Measurements from ENCODE around the gene PRCC. TPM values are rescaled to one million over a fixed set of nuclear protein-coding genes. Genes with fewer than 3 reads are reported as not detected.

The PRCC gene
- total and polyA plus RNA-seq, 9 donors, result 24.7 to 72.5 (median 50.9) TPM

DNA sequence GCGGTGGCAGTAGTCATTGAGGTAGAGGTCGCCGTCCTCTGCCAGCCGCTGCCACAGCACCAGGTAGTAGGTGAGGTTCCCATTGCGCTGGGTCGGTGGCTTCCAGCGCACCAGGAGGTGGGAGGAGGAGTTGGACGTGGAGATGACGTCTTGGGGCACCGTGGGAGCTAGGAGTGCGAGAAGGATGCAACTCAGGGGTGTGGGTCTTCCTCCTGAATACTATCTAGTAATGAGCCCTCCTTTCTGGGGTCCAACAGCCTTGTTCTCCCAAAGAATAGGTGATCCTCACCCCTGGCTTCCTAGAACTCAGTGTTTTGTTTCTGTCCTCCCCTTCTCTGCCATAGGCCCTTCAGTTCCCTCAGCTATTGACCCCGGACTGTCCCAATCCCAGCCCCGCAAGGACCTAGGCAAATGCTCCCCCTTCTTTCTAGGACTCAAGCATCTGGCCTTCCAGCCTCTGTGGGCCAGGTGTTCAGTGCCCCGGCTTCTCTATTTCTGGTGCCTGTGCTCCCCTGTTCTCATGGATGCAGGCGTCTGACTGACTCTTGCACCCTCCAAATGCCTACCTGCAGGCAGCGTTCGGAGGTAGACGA is 78.7 kb downstream of the PRCC start:
- H3K27ac ChIP-seq, result no peak overlapping the region
- WGBS, 3 donors, result 66 to 75% (median 74%) methylated on average over 18 of the region's 18 CpGs
- intact Hi-C loops (cut with DNase I), result no loop called here
- H3K4me3 ChIP-seq, result no peak overlapping the region
- DNase-seq, result no peak
- H3K27me3 ChIP-seq, result no peaks in the 10 kb centered on the region
- H3K9me3 ChIP-seq, result no peaks in the 10 kb centered on the region
- no peaks in the 10 kb centered on the region for H3K36me3 ChIP-seq
- no peaks in the 10 kb centered on the region for H3K4me1 ChIP-seq (ENCODE audit: insufficient read depth)
- TF ChIP-seq EP300 (IDR thresholded peaks at IDR 0.05), result no peak
- no peak for TF ChIP-seq CTCF (IDR thresholded peaks at IDR 0.05)

DNA sequence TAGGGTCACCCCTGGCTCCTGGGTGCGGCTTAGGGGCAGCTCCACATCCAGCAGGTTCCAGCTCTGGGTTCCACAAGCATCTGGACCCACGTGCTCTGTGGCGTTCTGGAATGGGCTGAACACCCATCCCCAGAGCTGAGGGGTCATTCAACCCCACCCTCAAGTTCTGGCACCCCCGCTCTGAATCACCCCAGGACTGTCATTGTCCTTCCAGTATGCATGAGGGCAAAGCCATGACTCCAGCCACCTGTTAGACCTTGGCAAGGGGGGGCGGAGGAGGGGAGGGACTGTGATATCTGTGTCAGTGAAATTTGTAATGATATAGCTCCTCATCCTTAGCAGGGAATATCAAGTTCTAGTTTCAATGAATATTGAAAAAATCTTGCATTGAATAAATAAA is 79.3 kb downstream of the PRCC start:
- Histone ChIP-seq H3K4me1 (ENCODE audit: insufficient read depth) (no peaks in the 10 kb centered on the region), H3K27me3 (no peaks in the 10 kb centered on the region), H3K9me3 (no peaks in the 10 kb centered on the region), H3K27ac (no peak overlapping the region), H3K36me3 (no peaks in the 10 kb centered on the region), H3K4me3 (no peak overlapping the region)
- no peak for DNase-seq
- intact Hi-C loops (cut with DNase I), result no loop called here
- TF ChIP-seq EP300 (IDR thresholded peaks at IDR 0.05) (no peak), CTCF (IDR thresholded peaks at IDR 0.05) (no peak), POLR2A (IDR thresholded peaks at IDR 0.05) (no peak)
- 67 to 95% (median 91%) methylated on average over 5 of the region's 5 CpGs for WGBS, 3 donors

- H3K27me3 ChIP-seq, result no peaks in the 10 kb centered on the region
- H3K36me3 ChIP-seq, result no peaks in the 10 kb centered on the region
- DNase-seq, result no peak
- no peak overlapping the region for H3K4me3 ChIP-seq
- TF ChIP-seq POLR2A (IDR thresholded peaks at IDR 0.05), result no peak
- TF ChIP-seq CTCF (IDR thresholded peaks at IDR 0.05), result no peak
- no peak for TF ChIP-seq EP300 (IDR thresholded peaks at IDR 0.05)
- peaks cover 5% of the 10 kb centered on the region for H3K4me1 ChIP-seq (ENCODE audit: insufficient read depth)
- no peaks in the 10 kb centered on the region for H3K9me3 ChIP-seq
- 79 to 82% (median 80%) methylated on average over 7 of the region's 7 CpGs for WGBS, 3 donors
- H3K27ac ChIP-seq, result no peak overlapping the region
- intact Hi-C loops (cut with DNase I), result no loop called here
These were observed 80.5 kb downstream of the PRCC start for GRCh38 chr1:156847591-156848460.

GRCh38 chr1:156848461-156849150 is 81.3 kb downstream of the PRCC start:
- no peak for DNase-seq
- H3K4me3 ChIP-seq, result no peak overlapping the region
- TF ChIP-seq EP300 (IDR thresholded peaks at IDR 0.05), result no peak
- TF ChIP-seq POLR2A (IDR thresholded peaks at IDR 0.05), result no peak
- no peak for TF ChIP-seq CTCF (IDR thresholded peaks at IDR 0.05)
- no peaks in the 10 kb centered on the region for H3K36me3 ChIP-seq
- H3K4me1 ChIP-seq (ENCODE audit: insufficient read depth), result peaks cover 7% of the 10 kb centered on the region
- no peaks in the 10 kb centered on the region for H3K27me3 ChIP-seq
- H3K27ac ChIP-seq, result no peak overlapping the region
- no peaks in the 10 kb centered on the region for H3K9me3 ChIP-seq
- WGBS, 3 donors, result 20 to 23% (median 21%) methylated on average over 36 of the region's 36 CpGs
- intact Hi-C loops (cut with DNase I), result no loop called here
